A204.1 (cell line): ENCODE measurements around the gene GOLGB1.

Source experiments
- FAIRE-seq: peaks from 2 replicates; lab custom pipeline; 2012; peaks lifted over from hg19 to GRCh38; lab: Jason Lieb, UNC

GOLGB1 gene

DNA sequence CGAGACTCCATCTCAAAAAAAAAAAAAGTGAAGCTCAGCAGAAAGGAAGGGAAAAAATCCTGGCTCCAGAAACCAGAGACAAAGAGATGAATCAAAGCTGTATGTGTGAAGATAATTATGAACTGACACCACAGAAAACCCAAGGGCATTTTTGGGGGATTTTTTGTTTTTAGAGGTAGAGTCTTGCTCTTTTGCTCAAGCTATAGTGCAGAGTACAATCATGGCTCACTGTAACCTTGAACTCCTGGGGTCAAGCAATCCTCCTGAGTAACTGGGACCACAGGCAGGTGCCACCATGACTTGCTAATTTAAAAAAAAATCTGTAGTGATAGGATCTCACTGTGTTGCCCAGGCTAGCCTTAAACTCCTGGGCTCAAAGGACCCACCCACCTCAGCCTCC, 111.6 kb downstream of the GOLGB1 start:
- no peak for FAIRE-seq

DNA sequence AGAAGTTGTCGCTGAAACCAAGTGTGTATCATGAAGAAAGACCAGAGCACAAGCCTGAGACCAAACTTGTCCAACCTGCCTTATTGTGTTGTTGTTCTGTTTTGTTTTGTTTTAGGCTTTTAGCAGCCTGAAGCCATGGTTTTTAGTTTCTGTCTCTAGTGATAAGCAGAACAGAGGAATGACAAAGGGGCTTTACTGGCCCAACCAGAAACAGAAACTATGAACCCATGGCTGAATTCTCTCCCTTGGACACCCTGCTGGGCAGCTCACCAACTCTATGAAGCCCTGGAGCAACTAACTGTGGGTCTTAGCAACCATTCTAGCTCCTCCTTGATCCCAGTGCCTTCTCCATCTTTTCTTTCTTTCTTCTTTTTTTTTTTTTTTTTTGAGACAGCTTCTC, 119.2 kb downstream of the GOLGB1 start:
- FAIRE-seq: no peak

DNA sequence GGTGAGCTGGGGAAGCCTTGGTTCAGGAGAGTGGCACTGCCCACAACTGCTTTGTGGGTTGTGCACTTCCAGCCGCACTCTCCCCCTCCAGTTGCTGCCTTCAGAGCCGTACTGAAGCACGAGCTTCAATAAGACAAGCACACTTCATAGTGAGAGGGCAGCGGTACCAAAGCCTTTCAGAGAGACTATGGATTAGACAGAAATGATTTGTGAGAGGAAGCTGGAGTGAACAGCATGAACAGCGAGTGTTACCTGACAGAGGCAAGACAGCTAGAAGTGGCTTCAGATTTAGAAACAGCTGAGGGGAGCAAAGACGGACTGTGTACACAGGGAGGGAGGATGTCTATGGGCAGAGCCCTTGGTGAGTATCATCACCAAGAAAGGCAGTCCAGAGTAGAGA, 119.9 kb downstream of the GOLGB1 start:
- FAIRE-seq: no peak

DNA sequence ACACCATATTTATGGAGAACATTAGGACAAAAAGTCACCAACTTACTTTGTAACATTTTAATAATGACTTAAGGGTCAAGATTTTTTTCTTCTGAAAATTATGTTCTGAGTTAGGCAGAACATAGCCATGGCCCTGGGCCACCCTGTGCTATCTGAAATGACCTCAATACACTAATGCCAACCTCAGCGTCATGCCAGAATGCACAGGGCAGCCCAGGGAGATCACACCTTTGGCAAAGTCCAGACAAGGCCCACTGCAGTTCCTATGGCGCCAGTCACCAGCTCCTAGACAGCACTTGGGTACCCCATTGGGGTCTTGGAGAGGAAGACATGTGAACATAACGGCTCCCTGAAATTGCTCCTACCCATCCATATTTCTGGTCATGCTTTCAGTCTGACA, 121.9 kb downstream of the GOLGB1 start:
- FAIRE-seq: no peak

DNA sequence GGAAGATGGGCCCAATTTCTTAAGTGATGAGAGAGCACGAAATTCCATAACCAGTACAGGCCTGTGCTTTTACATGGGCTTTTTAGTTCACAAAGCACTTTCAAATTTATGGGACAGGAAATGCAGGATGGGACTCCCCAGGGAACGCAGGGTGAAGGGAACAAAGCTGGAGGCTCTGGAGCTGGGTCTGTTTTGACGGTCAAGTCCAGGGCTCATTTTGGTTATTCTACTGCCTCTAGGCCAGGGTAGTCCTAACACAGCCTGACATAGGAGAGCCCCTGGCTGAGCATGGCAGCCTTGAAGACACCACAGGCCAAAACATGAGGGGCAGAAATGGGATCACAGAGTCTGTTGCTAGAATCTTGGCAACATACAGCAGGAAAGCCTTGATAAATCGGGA, 122.3 kb downstream of the GOLGB1 start:
- no peak for FAIRE-seq

DNA sequence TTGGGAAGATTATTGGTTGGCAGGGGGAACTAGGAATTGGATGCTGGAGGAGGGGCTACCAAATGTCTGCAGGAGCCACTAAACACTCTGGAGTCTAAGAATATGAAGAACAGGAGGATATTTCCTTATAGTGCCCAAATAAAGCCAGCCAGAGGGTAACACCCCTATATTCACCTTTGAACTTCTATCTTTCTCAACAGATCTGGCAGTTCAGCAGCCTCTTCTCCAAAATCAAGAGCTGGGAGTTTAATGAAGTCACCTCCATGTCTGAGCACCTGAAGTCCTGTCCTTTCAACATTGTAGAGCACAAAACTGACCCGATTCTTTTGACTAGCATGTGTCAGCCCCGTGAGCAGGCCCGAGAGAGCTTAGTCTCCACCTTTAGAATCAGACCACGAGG, 123.0 kb downstream of the GOLGB1 start:
- FAIRE-seq: no peak

DNA sequence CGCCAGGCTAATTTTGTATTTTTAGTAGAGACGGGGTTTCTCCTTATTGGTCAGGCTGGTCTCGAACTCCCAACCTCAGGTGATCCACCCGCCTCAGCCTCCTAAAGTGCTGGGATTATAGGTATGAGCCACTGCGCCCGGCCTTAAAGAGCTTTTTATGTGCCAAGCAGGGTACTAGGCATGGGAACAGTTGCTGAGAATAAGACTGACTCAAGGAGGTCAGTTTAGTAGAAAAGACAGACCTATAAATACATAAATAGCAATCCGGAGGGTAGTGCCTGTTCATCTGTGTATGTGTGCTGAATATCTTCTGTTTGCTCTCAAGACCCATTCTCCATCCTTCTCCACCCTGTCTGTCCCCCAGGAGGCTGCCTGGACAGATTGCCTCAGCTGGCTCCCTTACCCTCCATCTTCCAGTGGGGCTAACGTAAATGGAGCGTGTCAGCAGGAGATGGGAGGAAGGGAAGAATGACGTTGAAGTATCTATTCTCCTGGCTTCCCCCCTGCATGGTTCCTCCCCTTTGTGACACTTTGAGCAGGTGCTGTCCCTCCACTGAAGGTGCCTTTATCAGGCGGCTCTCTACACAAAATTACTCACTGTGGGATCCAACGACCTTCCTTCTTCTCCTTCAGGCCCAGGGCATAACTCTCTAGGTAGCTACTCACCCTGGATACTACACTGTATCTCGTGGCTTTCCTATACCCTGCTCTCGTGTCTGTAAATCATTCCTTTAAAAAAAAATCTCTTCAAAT, 125.2 kb downstream of the GOLGB1 start:
- no peak for FAIRE-seq

DNA sequence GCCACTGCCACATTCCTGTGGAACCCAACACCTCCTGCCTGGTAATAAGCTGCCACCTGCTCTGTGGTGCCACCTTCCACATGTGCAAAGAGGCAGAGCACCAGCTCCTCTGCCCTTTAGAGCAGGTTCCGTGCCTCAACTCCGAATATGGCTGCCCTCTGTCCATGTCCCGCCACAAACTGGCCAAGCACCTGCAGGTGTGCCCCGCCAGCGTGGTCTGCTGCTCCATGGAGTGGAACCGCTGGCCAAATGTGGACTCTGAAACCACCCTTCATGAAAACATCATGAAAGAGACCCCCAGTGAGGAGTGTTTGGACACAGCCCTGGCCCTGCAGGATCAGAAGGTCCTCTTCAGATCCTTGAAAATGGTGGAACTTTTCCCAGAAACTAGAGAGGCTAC, 128.1 kb downstream of the GOLGB1 start:
- FAIRE-seq: no peak

DNA sequence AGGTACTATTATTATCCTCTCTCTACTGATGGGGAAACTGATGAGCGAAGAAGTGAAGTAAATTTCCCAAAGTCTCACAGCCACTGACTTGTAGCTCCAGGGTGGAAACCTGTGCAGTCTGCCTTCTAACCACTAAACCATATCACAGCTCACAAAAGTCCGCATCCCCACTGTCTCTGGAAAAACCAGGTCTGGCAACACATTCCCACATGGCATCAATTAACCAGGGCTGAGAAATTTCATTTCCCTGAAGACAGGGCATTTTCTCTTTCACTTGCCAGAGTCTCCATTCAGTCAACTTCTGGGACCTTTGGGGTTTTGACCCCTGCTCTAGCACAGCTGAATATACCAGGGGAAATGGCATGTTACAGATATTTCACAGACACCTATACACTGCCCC, 129.8 kb downstream of the GOLGB1 start:
- no peak for FAIRE-seq
